ENCODE data around the gene PRPF6. TPM values are rescaled to one million over a fixed set of nuclear protein-coding genes. Genes with fewer than 3 reads are reported as not detected.
A peak's percentile ranks its signal among the peaks of the same experiment; 100 is the strongest.

PRPF6 gene
- total RNA-seq, 2 experiments from 2014 or later = 45.1 to 73.7 TPM

DNA sequence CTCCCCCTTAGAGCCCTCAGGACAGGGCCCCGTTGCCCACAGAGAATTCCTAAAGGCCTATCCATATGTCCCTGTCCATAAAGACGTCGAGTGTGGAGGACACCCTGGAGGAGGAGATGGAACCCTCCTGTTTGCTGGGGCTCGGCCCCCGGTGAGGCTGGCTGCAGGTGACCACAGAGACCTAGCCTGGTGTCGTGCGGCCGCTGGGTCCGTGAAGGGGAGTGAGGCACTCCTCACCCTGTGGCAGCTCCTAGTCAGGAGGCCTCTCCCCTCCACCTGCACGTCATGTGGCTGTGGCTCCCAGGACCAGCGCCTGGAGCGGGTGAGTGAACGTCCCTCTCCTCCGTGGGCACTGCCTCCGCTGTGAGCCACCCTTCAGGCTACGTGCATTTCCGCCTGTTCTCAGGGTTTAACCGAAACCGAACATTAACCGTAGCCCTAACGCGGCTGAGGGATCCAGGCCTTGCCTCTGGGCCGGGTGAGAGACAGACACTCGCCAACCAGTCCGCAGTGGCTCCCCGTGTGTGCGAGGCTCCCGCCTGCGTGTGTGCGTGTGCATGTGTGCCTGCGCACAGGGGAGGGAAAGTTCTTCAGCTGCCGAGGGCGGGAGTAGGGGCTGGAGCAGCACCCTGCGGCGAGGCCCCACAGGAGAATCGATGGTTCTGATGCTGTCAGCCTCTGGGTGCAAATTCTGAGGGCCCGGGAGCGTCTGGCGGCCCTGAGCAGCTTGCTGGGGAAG lies 76.1 kb downstream of the PRPF6 start:
- CTCF ChIA-PET (ENCODE audit: unreplicated experiment) = no interaction called here

DNA sequence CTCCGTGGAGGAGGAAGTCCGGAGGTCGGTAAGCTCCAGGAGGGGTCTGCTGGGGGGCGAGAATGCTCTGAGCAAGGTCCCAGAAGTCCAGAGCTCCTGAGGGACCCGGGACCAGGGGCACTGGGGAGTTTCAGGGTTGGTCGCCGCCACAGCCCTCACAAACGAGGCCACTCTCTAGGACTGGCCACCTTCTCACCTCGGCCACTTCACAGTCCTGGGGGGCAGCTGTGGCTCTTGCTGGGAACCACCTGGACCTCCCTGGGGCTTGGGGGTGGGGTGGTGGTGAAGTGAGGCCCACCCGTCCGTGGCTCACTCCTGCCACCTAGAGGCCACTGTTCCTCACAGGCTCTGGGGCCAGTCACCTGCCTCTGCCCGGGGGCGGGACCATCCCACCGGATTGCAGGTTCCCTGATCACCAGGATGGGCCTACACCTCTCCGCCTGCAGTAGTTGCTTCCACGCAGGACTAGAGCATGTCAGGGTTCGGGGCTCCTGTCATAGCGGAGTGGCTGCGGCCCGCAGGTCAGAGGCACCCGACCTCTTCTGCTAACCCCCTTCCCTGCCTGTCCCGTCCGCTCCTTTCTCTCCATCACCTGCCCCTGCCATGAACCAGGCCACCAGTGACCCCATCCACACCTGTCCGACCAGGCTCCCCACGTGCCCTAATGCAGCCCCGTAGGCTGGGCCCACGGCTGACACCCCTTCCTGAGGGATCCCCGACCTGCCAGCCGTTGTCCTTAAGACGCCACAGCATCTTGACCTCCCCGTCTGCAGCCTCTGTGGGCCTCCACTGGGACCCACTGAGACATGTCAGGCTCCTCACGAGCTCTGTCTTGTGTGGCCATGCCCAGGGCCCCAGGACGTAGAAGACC lies 76.9 kb downstream of the PRPF6 start:
- intact Hi-C loops (cut with micrococcal nuclease; ENCODE audit: unreplicated experiment) = no loop called here
- no peak overlapping the region for H3K4me3 ChIP-seq (ENCODE audit: low read depth, low read length, poor library complexity, severe bottlenecking)

More for the DNA sequence above, 76.1 kb downstream of the PRPF6 start:
- BruUV-seq (replicated peaks) = no TSS peak
- no peak for DNase-seq (ENCODE audit: low spot score)
- Histone ChIP-seq H3K27ac (ENCODE audit: low read depth, low read length, poor library complexity, severe bottlenecking) (no peak overlapping the region), H3K36me3 (ENCODE audit: insufficient read depth, low read length) (no peaks in the 10 kb centered on the region), H4K20me1 (ENCODE audit: insufficient read depth, low read length) (no peaks in the 10 kb centered on the region), H3K9me3 (ENCODE audit: low read length) (no peaks in the 10 kb centered on the region), H3K4me2 (ENCODE audit: low read length) (no peak overlapping the region), H3K4me1 (ENCODE audit: insufficient read depth, low read length, poor library complexity, severe bottlenecking) (peaks cover 15% of the 10 kb centered on the region), H2AFZ (ENCODE audit: low read length) (no peak overlapping the region), H3K79me2 (ENCODE audit: insufficient read depth, low read depth, low read length) (no peaks in the 10 kb centered on the region), H3K4me3 (ENCODE audit: low read depth, low read length, poor library complexity, severe bottlenecking) (no peak overlapping the region), H3K9me2 (ENCODE audit: insufficient read depth, low read length) (no peaks in the 10 kb centered on the region)
- POLR2A ChIA-PET = no interaction called here
- TF ChIP-seq, protein P1, sequence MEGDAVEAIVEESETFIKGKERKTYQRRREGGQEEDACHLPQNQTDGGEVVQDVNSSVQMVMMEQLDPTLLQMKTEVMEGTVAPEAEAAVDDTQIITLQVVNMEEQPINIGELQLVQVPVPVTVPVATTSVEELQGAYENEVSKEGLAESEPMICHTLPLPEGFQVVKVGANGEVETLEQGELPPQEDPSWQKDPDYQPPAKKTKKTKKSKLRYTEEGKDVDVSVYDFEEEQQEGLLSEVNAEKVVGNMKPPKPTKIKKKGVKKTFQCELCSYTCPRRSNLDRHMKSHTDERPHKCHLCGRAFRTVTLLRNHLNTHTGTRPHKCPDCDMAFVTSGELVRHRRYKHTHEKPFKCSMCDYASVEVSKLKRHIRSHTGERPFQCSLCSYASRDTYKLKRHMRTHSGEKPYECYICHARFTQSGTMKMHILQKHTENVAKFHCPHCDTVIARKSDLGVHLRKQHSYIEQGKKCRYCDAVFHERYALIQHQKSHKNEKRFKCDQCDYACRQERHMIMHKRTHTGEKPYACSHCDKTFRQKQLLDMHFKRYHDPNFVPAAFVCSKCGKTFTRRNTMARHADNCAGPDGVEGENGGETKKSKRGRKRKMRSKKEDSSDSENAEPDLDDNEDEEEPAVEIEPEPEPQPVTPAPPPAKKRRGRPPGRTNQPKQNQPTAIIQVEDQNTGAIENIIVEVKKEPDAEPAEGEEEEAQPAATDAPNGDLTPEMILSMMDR (conservative IDR thresholded peaks at IDR 0.05; ENCODE audit: low read length) = no peak
- TF ChIP-seq EZH2phosphoT487 (IDR thresholded peaks at IDR 0.05; ENCODE audit: borderline replicate concordance, low read depth, low read length) = no peak
- intact Hi-C loops (cut with micrococcal nuclease; ENCODE audit: unreplicated experiment) = no loop called here

More for the DNA sequence above, 76.9 kb downstream of the PRPF6 start:
- ChIA-PET CTCF (ENCODE audit: unreplicated experiment) (no interaction called here), POLR2A (no interaction called here)
- H3K36me3 ChIP-seq (ENCODE audit: insufficient read depth, low read length) = no peaks in the 10 kb centered on the region
- H3K79me2 ChIP-seq (ENCODE audit: insufficient read depth, low read depth, low read length) = no peaks in the 10 kb centered on the region
- no TSS peak for BruUV-seq (replicated peaks)
- H3K4me1 ChIP-seq (ENCODE audit: insufficient read depth, low read length, poor library complexity, severe bottlenecking) = peaks cover 22% of the 10 kb centered on the region
- no peaks in the 10 kb centered on the region for H3K9me2 ChIP-seq (ENCODE audit: insufficient read depth, low read length)
- no peak overlapping the region for H3K4me2 ChIP-seq (ENCODE audit: low read length)
- H3K27ac ChIP-seq (ENCODE audit: low read depth, low read length, poor library complexity, severe bottlenecking) = no peak overlapping the region
- DNase-seq (ENCODE audit: low spot score) = peak; percentile 75
- H4K20me1 ChIP-seq (ENCODE audit: insufficient read depth, low read length) = no peaks in the 10 kb centered on the region
- TF ChIP-seq, protein P1 (conservative IDR thresholded peaks at IDR 0.05; ENCODE audit: low read length) = peak; percentile 82
- TF ChIP-seq EZH2phosphoT487 (IDR thresholded peaks at IDR 0.05; ENCODE audit: borderline replicate concordance, low read depth, low read length) = no peak
- H3K9me3 ChIP-seq (ENCODE audit: low read length) = no peaks in the 10 kb centered on the region
- no peak overlapping the region for H2AFZ ChIP-seq (ENCODE audit: low read length)
